Cardiac muscle cell (in vitro differentiated cells and primary cell): ENCODE data around the gene PSAPL1. TPM values are rescaled to one million over a fixed set of nuclear protein-coding genes. Genes with fewer than 3 reads are reported as not detected.

Source experiments
- DNase-seq, 2 donors: peaks; one replicate each; pipeline versions ENCODE4 v3.0.0 to v3.0.0-alpha.2; 2010 to 2017; ENCODE audit warnings: low read depth in 1 of 2, low spot score in 1 of 2
- H3K27ac ChIP-seq: fragments of 200-600 bp; sonication (generic); 2 replicates; pipeline ENCODE4 v1.5.1; 2016
- H3K27me3 ChIP-seq: fragments of 200-600 bp; sonication (generic); 2 replicates; pipeline ENCODE4 v1.6.0; 2016; ENCODE audit warnings: control low read depth
- H3K36me3 ChIP-seq: fragments of 200-600 bp; sonication (generic); 2 replicates; pipeline ENCODE4 v1.5.1; 2016; ENCODE audit warnings: control low read depth
- H3K4me1 ChIP-seq: fragments of 200-600 bp; sonication (generic); 2 replicates; pipeline ENCODE4 v1.8.1; 2017; ENCODE audit warnings: low read depth, mild to moderate bottlenecking, mixed run types
- H3K4me3 ChIP-seq: fragments of 200-600 bp; sonication (generic); 2 replicates; pipeline ENCODE4 v1.5.1; 2016; ENCODE audit warnings: mild to moderate bottlenecking
- H3K9me3 ChIP-seq: fragments of 200-600 bp; sonication (generic); 2 replicates; pipeline ENCODE4 v1.5.1; 2017; ENCODE audit warnings: low read depth, mild to moderate bottlenecking, control low read depth
- CTCF ChIP-seq: IDR thresholded peaks from 2 replicates; pipeline ENCODE4 v1.5.1; 2012; ENCODE audit warnings: low read depth, mild to moderate bottlenecking, low read length
- polyA plus RNA-seq: library from polyadenylated mRNA; unstranded; fragments of >200 nt; fragmentation: Nextera tagmentation; extraction: Ambion mirVana; gene quantifications from 2 replicates; pipeline ENCODE4 v1.2.1, GENCODE V29; 2016
- total RNA-seq: library from RNA; depleted of rRNA; stranded (reverse); fragments of >200 nt; gene quantifications from 2 replicates; pipeline ENCODE4 v1.2.3, GENCODE V29; 2016

PSAPL1 gene
- total and polyA plus RNA-seq, 2 experiments from 2014 or later, result 3.5 to 4.4 TPM

GRCh38 chr4:7417639-7418038, 17.1 kb downstream of the PSAPL1 start:
- no peak overlapping the region for H3K27ac ChIP-seq

GRCh38 chr4:7416745-7417432, 17.8 kb downstream of the PSAPL1 start:
- peaks cover 8% of the 10 kb centered on the region for H3K4me1 ChIP-seq
- H3K36me3 ChIP-seq, result no peaks in the 10 kb centered on the region
- no peaks in the 10 kb centered on the region for H3K27me3 ChIP-seq
- no peak for TF ChIP-seq CTCF
- no peak overlapping the region for H3K27ac ChIP-seq
- no peaks in the 10 kb centered on the region for H3K9me3 ChIP-seq
- no peak overlapping the region for H3K4me3 ChIP-seq
- no peak for DNase-seq

More at GRCh38 chr4:7417639-7418038, 17.1 kb downstream of the PSAPL1 start:
- no peak overlapping the region for H3K4me3 ChIP-seq
- H3K4me1 ChIP-seq, result peaks cover under 1% of the 10 kb centered on the region
- no peak for TF ChIP-seq CTCF
- no peaks in the 10 kb centered on the region for H3K36me3 ChIP-seq
- DNase-seq, result no peak
- no peaks in the 10 kb centered on the region for H3K27me3 ChIP-seq
- no peaks in the 10 kb centered on the region for H3K9me3 ChIP-seq

- H3K4me1 ChIP-seq, result peaks cover 10% of the 10 kb centered on the region
- H3K27ac ChIP-seq, result no peak overlapping the region
- no peak overlapping the region for H3K4me3 ChIP-seq
- H3K9me3 ChIP-seq, result no peaks in the 10 kb centered on the region
- no peak for TF ChIP-seq CTCF
- no peaks in the 10 kb centered on the region for H3K27me3 ChIP-seq
- no peaks in the 10 kb centered on the region for H3K36me3 ChIP-seq
- DNase-seq, result no peak
These were observed 18.6 kb downstream of the PSAPL1 start for GRCh38 chr4:7415927-7416686.

- Histone ChIP-seq H3K27me3 (no peaks in the 10 kb centered on the region), H3K4me1 (peaks cover 18% of the 10 kb centered on the region), H3K9me3 (no peaks in the 10 kb centered on the region), H3K4me3 (no peak overlapping the region), H3K36me3 (no peaks in the 10 kb centered on the region), H3K27ac (no peak overlapping the region)
- DNase-seq, result no peak
- TF ChIP-seq CTCF, result no peak
These were observed 19.8 kb downstream of the PSAPL1 start for GRCh38 chr4:7414736-7415510.

GRCh38 chr4:7414046-7414445, 20.7 kb downstream of the PSAPL1 start:
- no peak for TF ChIP-seq CTCF
- no peak for DNase-seq

More at GRCh38 chr4:7414046-7414445, 20.7 kb downstream of the PSAPL1 start:
- Histone ChIP-seq H3K4me1 (peaks cover 20% of the 10 kb centered on the region), H3K36me3 (no peaks in the 10 kb centered on the region), H3K27ac (no peak overlapping the region), H3K4me3 (no peak overlapping the region), H3K9me3 (no peaks in the 10 kb centered on the region), H3K27me3 (no peaks in the 10 kb centered on the region)
